ENCODE measurements around the gene SAMD11. TPM values are rescaled to one million over a fixed set of nuclear protein-coding genes. Genes with fewer than 3 reads are reported as not detected.
A peak's percentile ranks its signal among the peaks of the same experiment; 100 is the strongest.

SAMD11 gene
- total and polyA plus RNA-seq, 2 donors from 2014 or later = 13.3 to 21.4 TPM

DNA sequence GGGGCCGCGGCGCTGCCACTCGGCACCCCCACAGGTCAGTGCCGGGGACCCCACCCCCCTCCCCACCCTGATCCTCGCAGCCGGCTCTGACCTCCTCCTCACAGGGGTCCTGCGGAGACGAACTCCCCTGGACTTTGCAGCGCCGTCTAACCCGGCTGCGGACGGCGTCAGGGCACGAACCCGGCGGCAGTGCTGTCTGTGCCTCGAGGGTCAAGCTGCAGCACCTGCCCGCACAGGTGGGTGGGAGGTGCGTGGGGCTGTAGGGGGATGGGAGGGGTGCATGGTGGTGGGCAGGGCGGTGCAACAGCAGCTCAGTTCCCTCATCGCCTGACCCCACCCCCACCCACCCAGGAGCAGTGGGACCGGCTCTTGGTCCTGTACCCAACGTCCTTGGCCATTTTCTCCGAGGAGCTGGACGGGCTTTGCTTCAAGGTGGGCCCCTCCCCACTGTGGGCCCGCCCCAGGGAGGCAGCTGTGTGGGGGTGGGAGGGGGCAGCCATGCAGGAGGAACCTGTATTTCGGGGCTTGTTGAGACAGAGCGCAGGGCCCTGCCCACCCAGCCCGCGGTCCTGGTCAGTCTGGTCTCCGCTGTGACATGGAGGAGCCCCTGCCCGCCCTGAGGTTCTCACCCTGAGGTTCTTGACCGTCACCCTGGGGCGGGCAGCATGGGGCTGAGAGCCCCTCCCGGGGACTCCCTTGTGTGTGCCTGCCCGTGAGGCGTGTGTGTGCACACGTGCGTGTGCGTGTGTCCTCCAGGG, 47.4 kb downstream of the SAMD11 start:
- Histone ChIP-seq H3K4me3 (ENCODE audit: low read length in 3 of 3) (no peak overlapping the region), H3K9me3 (ENCODE audit: control insufficient read depth in 2 of 3, insufficient read depth in 1 of 3, low read length in 3 of 3) (no peaks in the 10 kb centered on the region), H3K4me1 (ENCODE audit: control insufficient read depth in 2 of 3, insufficient read depth in 2 of 3, low read depth in 1 of 3, low read length in 3 of 3) (peaks cover 0 to 11% (median 0%) of the 10 kb centered on the region in 3 donors), H3K27me3 (ENCODE audit: control insufficient read depth, insufficient read depth, low read length) (peaks cover 9% of the 10 kb centered on the region), H3K27ac (ENCODE audit: low read depth in 2 of 2, low read length in 2 of 2) (no peak overlapping the region), H3K9ac (ENCODE audit: low read length in 3 of 3) (no peak overlapping the region), H3K36me3 (ENCODE audit: control insufficient read depth in 2 of 3, insufficient read depth in 3 of 3, low read length in 3 of 3) (no peaks in the 10 kb centered on the region)
- intact Hi-C loops (cut with DNase I) = no loop called here
- peak in 1 of 5 donors; percentile 58 for DNase-seq
- TF ChIP-seq, protein P1, sequence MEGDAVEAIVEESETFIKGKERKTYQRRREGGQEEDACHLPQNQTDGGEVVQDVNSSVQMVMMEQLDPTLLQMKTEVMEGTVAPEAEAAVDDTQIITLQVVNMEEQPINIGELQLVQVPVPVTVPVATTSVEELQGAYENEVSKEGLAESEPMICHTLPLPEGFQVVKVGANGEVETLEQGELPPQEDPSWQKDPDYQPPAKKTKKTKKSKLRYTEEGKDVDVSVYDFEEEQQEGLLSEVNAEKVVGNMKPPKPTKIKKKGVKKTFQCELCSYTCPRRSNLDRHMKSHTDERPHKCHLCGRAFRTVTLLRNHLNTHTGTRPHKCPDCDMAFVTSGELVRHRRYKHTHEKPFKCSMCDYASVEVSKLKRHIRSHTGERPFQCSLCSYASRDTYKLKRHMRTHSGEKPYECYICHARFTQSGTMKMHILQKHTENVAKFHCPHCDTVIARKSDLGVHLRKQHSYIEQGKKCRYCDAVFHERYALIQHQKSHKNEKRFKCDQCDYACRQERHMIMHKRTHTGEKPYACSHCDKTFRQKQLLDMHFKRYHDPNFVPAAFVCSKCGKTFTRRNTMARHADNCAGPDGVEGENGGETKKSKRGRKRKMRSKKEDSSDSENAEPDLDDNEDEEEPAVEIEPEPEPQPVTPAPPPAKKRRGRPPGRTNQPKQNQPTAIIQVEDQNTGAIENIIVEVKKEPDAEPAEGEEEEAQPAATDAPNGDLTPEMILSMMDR (IDR thresholded peaks at IDR 0.05; ENCODE audit: borderline replicate concordance, extremely low read depth, insufficient read depth) = no peak
- FAIRE-seq = no peak

DNA sequence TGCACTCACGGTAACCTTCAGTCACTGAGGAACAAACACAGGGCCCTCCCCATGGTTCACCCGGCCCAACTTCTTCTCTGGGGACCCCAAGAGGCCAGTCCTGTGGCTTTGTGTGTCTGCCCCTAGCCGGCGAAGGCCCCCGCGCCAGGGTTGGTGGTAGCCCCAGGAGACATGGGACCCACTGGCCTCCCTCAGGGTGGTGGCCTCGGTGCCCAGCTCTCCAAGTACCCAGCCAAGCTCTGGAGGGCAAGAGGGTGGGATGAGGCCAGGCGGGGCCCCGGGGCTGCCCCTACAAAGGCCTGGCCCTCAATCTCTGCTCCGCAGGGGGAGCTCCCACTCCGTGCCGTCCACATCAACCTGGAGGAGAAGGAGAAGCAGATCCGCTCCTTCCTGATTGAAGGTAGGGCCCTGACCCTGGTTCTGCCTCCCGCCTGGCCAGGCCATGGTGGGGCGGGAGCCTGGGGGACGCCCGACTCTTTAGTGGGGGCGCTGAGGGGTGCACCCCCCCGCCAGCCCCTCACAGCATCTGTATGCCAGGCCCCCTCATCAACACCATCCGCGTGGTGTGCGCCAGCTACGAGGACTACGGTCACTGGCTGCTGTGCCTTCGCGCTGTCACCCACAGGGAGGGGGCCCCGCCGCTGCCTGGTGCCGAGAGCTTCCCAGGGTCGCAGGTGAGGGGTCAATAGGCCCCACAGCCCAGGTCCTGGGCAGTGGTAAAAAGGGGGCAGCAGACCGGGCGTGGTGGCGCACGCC, 48.2 kb downstream of the SAMD11 start:
- Histone ChIP-seq H3K4me1 (ENCODE audit: control insufficient read depth in 2 of 3, insufficient read depth in 2 of 3, low read depth in 1 of 3, low read length in 3 of 3) (peaks cover 0 to 9% (median 0%) of the 10 kb centered on the region in 3 donors), H3K27me3 (ENCODE audit: control insufficient read depth, insufficient read depth, low read length) (peaks cover 9% of the 10 kb centered on the region), H3K9ac (ENCODE audit: low read length in 3 of 3) (no peak overlapping the region), H3K27ac (ENCODE audit: low read depth in 2 of 2, low read length in 2 of 2) (no peak overlapping the region), H3K4me3 (ENCODE audit: low read length in 3 of 3) (no peak overlapping the region), H3K36me3 (ENCODE audit: control insufficient read depth in 2 of 3, insufficient read depth in 3 of 3, low read length in 3 of 3) (no peaks in the 10 kb centered on the region), H3K9me3 (ENCODE audit: control insufficient read depth in 2 of 3, insufficient read depth in 1 of 3, low read length in 3 of 3) (no peaks in the 10 kb centered on the region)
- intact Hi-C loops (cut with DNase I) = no loop called here
- DNase-seq = no peak
- FAIRE-seq = no peak
- TF ChIP-seq, protein P1 (IDR thresholded peaks at IDR 0.05; ENCODE audit: borderline replicate concordance, extremely low read depth, insufficient read depth) = no peak

DNA sequence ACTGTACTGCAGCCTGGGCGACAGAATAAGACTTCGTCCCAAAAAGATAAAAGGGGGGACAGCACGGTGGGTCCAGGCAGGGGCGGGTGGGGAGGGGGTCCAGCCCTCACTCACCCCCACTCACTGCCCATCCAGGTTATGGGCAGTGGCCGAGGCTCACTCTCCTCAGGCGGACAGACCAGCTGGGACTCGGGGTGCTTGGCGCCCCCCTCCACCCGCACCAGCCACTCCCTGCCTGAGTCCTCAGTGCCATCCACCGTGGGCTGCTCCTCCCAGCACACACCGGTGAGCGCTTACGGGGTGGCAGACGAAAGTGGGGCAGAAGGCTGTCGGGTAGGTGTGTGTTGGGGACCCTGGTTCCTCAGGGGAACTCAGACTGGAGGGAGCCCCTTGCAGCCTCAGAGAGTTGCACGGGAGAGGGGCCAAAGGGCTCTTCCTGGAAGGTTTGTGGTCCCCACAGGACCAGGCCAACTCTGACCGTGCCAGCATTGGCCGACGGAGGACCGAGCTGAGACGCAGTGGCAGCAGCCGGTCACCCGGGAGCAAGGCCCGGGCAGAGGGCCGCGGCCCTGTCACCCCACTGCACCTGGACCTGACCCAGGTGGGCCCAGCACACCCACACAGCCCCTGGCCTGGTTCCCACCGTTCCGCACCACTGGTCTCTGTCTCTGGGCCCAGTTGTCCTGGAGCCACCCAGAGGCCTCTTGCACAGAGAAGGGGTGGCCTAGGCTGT, 49.2 kb downstream of the SAMD11 start:
- intact Hi-C loops (cut with DNase I) = no loop called here
- TF ChIP-seq, protein P1 (IDR thresholded peaks at IDR 0.05; ENCODE audit: borderline replicate concordance, extremely low read depth, insufficient read depth) = no peak
- H3K27me3 ChIP-seq (ENCODE audit: control insufficient read depth, insufficient read depth, low read length) = peaks cover 9% of the 10 kb centered on the region
- H3K9me3 ChIP-seq (ENCODE audit: control insufficient read depth in 2 of 3, insufficient read depth in 1 of 3, low read length in 3 of 3) = no peaks in the 10 kb centered on the region
- H3K27ac ChIP-seq (ENCODE audit: low read depth in 2 of 2, low read length in 2 of 2) = no peak overlapping the region
- no peak overlapping the region for H3K4me3 ChIP-seq (ENCODE audit: low read length in 3 of 3)
- H3K9ac ChIP-seq (ENCODE audit: low read length in 3 of 3) = no peak overlapping the region
- FAIRE-seq (no peak), DNase-seq (no peak)
- H3K36me3 ChIP-seq (ENCODE audit: control insufficient read depth in 2 of 3, insufficient read depth in 3 of 3, low read length in 3 of 3) = no peaks in the 10 kb centered on the region
- peaks cover 0 to 8% (median 0%) of the 10 kb centered on the region in 3 donors for H3K4me1 ChIP-seq (ENCODE audit: control insufficient read depth in 2 of 3, insufficient read depth in 2 of 3, low read depth in 1 of 3, low read length in 3 of 3)
